Measurements from ENCODE around the gene MRPS31.
"Not testable (repeated sequence)": the region's sequence is repeated elsewhere in the genome, so short reads cannot be mapped to it uniquely, and the experiment has no call there.

Gene MRPS31

DNA sequence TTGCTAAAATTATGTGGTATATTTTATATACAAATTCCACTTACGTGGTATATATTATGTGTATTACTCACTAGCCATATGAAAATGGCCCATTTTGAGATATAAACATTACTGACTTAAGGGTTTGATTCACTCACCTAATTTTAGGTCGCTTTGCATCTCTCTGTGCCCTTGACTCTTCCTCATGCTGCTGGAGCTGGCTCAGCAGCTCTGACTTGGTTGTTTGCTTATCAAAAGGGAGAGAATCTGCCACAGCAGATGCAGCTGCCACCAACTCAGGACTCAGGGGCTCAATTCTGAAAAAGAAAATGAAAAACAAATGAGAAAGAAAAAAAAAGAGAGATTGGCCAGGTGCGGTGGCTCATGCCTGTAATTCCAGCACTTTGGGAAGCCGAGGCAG lies 12.2 kb downstream of the MRPS31 start:
- no peak for DNase-seq

DNA sequence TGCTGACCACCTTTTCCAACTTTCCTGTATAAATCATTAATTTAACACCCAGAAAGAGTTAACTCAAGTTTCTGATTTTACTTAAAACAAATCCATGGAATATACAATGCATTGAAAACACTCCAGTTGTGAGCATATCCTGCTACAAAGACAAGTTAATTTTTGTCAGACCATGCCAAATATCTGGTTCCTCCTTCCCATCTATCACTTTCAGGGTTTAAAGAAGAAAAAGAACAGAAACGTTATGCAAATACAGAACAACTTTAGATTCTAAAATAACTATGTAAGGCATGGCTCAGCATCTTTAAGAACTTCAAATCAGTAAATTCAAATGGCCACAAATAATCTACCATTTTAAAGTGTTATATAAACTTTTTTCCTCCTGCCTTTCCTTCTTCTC lies 14.9 kb downstream of the MRPS31 start:
- no peak for DNase-seq

DNA sequence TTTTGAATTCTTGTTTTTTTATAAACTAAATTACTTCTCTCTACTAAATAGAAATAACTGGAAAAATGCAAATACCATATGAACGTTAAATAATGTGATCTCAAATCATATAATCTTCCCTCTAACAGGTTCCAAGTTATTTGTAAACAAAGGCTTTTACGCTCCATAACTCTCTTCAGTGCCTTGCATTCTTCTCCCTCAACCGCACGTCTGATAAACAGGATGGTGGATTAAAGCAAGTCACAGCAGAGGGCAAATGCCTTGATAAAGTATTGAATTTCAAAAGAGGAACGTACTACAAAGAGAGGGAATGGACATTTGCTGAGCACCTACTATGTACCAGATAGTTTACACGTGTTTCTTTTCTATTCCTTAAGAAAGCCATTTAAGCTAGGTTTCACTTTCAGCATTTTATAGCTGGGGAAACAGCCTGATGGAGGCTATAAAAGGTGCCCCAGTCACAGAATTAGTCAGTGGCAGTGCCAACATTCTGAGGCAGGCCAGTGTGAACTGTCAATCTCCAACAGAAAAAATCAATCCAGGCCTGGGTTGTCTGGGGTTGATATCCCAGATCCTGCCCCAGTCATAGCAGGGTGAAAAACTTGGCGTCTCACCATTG lies 15.8 kb downstream of the MRPS31 start:
- DNase-seq = no peak

DNA sequence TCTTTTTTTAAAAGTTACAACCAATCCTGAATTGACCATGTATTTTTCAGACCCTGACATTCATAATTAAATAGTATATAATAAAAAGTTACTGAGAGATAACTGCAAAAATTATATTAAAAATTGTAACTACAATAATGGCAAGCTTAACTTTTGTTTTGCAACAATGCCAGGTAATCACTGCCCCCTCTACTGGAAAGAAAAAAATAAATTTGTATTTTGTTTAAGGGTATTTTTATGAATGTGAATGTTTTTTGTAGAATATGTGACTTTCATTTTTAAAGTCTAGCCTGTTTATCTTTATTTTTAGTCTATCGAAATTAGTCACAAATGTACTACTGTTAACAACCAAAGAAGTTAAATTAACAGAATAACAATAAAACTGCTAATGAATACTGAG lies 21.7 kb downstream of the MRPS31 start:
- no peak for DNase-seq

DNA sequence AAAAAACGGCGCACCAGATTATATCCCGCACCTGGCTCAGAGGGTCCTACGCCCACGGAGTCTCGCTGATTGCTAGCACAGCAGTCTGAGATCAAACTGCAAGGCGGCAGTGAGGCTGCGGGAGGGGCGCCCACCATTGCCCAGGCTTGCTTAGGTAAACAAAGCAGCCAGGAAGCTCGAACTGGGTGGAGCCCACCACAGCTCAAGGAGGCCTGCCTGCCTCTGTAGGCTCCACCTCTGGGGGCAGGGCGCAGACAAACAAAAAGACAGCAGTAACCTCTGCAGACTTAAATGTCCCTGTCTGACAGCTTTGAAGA lies 35.8 kb downstream of the MRPS31 start:
- DNase-seq = not testable (repeated sequence)

DNA sequence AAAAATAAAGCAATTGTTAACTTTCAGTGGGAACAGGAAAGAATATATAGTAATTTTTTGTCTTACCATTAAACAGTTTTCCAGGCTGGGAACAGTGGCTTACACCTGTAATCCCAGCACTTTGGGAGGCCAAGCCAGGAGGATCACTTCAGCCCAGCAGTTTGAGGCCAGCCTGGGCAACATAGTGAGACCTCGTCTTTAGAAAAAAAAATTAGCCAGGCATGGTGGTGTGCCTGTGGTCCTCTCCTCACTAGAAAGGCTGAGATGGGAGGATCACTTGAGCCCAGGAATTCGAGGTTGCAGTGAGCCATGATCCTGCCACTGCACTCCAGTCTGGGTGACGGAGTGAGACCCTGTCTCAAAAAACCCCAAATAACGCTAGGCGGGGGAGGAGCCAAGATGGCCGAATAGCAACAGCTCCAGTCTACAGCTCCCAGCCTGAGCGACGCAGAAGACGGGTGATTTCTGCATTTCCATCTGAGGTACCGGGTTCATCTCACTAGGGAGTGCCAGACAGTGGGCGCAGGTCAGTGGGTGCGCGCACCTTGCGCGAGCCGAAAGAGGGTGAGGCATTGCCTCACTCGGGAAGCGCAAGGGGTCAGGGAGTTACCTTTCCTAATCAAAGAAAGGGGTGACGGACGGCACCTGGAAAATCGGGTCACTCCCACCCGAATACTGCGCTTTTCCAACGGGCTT lies 36.3 kb downstream of the MRPS31 start:
- not testable (repeated sequence) for DNase-seq

DNA sequence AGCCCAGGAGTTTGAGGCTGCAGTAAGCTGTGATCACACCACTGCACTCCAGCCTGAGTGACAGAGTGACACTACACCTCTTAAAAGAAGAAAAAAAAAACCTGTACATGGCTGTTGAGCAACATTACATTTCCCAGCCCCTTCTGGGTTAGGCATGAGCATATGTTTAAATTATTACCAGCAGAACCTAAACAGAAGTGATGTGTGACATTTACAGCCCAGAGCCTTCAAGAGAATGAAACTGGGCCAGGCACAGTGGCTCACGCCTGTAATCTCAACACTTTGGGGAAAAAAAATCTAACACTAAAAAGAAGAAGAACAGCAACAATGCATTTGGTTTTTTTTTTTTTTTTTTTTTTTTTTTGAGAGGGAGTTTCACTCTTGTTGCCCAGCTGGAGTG lies 38.3 kb downstream of the MRPS31 start:
- no peak for DNase-seq

DNA sequence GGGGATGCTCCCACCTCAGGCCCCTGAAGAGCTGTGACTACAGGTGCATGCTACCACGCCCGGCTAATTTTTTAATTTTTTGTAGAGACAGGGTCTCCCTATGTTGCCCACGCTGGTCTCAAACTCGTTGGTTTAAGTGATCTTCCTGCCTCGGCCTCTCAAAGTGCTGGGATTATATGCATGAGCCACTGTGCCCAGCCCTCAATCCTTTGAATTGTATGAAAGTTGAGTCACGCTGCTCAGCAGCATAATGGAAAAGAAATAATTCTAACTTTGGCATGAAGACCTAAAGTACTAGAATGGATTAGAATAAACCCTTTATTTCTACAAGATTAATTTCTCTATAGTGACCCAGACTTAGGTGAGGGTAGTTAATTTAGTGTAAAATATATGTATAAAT lies 42.4 kb downstream of the MRPS31 start:
- no peak for DNase-seq

DNA sequence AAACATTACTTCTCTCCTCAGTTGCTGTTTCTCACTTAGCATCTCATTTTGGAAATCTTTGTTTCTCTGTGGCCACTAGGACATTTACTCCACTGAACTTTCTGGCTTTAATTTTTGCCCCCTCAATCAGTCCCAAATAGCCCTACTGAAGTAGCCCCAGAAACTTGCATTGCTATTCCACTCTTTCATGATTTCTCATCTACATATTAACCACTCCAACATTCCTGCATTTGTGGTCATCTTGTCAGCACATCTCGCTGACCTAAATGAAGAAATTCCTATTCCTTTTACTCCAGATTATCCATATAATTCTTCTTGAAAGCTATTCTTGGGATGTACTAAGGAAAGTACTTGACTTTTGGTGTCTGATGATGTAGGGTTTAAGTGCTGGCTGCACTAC lies 56.6 kb downstream of the MRPS31 start:
- DNase-seq = not testable (repeated sequence)

DNA sequence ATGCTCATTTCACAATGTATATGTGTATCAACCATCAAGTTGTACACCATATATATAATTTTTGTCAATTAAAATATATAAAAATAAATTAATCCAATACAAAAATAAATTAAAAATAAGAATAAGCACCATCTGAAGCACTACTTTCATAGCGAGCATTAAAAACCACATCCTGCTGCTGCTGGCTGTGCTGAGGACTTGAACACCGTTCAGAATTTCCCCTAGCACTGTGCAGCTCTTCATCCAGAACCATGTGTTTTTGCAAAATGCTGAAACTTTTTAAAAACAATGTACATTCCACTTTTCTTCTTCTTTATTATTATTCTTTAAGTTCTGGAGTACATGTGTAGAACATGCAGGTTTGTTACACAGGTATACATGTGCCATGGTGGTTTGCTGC lies 64.6 kb downstream of the MRPS31 start:
- no peak for DNase-seq

DNA sequence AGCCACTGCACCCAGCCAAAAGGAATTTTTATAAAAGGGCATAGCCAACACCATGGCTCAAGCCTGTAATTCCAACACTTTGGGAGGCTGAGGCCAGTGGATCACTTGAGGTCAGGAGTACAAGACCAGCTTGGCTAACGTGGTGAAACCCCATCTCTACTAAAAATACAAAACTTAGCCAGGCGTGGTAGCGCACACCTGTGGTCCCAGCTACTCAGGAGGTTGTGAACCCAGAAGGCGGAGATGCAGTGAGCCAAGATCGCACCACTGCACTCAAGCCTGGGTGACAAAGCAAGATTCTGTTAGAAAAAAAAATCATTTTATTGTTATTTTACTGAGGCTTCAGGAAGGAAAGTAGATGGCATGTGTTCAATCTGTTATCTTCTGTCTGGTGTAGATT lies 73.3 kb downstream of the MRPS31 start:
- DNase-seq = no peak

DNA sequence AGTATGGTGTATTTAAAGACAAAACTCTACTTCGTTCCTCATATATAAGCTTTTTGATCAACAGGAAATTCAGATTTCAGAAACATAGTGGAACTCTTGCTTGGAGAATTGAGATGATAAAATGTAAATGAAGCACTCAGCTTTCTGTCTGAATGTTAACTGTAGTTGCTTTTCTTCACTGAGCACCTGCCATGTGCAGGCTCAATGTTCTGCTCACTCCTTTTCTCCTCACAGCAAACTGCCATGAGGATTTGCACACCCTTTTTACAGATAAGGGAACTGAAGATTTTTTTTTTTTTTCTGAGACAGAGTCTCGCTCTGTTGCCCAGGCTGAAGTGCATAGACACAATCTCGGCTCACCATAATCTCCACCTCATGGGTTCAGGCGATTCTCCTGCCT lies 76.6 kb downstream of the MRPS31 start:
- no peak for DNase-seq

DNA sequence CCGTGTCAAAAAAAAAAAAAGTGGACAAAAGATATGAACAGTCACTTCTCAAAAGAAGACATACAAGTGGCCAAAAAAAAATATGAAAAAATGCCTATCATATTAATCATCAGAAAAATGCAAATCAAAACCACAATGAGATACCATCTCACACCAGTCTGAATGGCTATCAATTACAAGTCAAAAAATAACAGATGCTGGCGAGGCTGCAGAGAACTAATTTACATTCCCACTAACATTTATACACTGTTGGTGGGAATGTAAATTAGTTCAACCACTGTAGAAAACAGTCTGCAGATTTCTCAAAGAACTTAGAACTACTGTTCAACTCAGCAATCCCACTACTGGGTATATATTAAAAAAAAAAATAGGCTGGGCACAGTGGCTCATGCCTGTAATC lies 78.0 kb downstream of the MRPS31 start:
- DNase-seq = no peak

DNA sequence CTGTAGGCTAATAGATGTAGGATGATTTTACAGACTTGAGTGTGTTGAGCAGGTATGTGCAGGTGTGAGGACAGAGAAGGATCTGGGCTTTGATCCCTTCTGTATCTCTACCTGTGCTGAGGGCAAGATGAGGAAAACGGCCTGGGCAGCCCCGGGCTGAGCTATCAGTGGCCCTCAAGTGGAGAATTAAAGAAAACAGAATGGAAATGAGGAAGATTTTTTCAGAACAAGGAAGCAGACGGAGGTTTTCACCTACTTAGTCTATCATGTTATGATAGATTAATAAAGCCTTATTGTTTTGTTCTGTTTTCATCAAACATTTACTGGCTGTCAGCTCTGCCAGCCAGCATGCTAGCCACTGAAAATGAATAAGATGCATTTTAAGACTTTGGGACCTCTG lies 82.2 kb downstream of the MRPS31 start:
- no peak for DNase-seq

DNA sequence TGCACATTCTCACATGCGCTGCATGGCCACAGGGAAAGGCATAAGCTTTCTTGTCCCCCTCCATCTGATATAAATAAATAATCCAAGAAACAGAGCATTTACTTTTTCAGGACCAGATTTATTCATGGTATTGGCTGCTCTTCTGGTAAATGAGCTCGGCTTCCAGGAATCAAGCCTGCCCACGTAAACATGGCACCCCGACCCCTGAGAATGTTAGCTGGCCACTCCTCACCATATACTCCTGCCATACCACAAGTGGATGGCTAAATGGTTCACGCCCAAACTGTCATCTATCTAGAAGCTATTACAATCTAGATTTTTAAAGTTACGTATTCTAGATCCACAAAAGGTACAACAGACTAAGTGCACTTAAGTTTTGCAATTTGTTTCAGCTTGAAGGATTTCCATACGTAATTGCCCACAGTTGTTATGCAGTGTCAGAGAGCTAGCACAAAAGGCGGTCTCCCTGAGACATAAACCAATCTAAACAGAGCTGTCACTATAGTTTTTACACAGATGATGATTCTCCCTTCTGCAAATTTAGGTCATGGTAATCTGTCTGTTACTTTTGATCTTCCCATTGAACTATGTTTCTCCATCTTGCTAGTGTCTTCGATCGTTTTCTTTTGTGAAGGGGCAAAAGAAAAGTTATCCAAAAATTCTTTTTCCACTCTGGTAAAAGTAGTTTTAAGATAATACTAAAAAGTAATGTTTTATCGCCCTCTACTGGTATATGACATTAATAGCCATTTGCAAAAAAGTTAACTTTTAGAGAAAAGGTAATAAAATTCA lies 88.3 kb downstream of the MRPS31 start:
- DNase-seq = no peak

DNA sequence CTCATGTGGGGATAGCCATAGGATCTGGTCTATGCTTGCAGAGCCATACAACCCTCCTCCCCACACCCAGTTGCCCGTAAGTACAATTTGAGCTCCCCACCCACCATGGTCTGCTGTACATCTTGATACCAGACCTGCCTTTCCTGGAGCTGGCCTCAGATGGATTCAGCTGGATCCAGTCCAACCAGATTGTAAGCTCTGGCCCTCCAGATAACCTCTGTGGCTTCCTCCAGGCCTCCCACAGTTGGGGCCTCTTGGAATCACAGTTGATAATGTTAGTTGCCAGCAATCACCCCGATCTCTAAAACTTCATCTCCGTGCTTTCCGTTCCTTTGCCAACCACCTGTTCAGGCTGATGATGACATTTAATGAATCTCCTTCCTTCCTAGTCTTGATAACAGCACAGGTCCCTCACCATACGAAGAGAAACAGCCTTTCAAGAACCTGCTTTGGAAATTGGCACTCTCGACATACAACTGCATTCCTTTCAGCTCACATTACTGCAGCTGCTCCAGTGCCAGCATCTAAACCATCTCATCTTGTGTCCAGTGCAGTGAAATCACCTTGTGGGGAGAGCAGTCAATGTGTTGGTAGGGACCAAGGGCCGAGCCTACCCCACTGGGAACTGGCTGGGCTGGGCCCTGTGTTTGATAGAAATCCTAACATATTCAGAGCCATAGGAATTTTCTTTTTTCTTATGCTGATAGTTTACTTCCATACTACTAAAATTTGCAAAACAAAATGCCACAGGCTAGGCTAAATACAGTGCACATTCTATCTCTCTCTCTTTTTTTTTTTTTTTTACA lies 89.4 kb downstream of the MRPS31 start:
- DNase-seq = no peak

DNA sequence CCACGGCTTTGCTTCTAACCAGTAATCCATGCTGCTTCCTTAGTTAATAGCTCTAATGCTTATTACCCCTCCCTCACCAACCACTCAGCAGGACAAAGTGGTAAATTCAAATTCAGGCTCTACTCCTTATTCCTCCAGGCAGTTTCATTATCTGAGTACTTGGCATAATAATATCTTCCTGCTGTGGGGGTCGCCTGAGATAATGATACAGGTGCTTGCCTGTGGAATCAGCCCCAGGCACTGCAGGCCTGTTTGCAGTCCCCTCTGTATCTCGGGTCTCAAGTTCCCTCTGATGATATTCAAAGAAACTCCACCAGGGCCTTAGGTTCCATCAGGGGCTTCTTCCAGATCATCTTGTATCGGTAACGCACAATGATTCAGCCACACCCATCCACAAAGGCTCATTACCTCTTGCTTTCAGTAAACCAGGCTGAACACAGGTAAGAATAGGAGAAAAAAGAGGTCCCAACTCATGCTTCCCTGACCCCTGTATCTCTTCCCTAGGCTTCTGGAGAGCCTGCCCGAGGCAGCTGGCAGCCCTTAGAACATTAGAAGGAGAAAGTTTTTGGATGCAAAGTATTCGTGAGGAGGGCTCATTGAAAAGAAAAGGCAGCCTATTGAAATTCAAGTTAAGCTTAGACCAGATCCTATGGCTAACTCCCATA lies 90.2 kb downstream of the MRPS31 start:
- no peak for DNase-seq

DNA sequence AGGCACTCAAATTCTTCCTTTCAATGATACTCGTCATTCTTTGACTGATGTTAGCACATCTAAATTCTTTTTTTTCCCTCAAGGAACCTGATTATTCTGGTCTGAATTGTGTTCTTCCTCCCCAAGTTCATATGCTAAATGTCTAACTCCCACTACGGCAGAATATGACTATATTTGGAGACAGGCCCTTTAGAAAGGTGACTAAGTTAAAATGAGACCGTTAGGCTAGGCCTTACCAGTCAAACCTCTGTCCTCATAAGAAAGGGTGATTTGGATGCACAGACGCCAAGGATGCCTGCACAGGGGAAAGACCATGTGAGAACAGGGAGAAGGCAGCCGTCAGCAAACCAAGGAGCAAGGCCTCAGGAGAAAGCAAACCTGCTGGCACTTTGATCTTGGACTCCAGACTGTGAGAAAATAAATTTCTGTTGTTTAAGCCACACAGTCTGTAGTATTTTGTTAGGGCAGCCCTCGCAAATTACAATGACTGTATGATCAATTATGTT lies 91.5 kb downstream of the MRPS31 start:
- DNase-seq = no peak
